Body of pancreas (tissue), 4 donors: ENCODE measurements around the gene ATP10A.

Experiments used
- CTCF ChIP-seq, 7 experiments: fragments of 450-650 bp in 4 of 7; fragments of 200-600 bp in 3 of 7; sonication (generic) in 3 of 7; IDR thresholded peaks; one replicate each; pipeline ENCODE4 v1.5.1; 2016 to 2019; ENCODE audit warnings: antibody characterized with exemption in 7 of 7
- POLR2A ChIP-seq, 3 donors: fragments of 450-650 bp; IDR thresholded peaks; one replicate each; pipeline ENCODE4 v1.6.1; 2016; ENCODE audit warnings: antibody characterized with exemption in 3 of 3, mild to moderate bottlenecking in 2 of 3

- no peak for TF ChIP-seq CTCF (IDR thresholded peaks at IDR 0.05)
- TF ChIP-seq POLR2A (IDR thresholded peaks at IDR 0.05) = no peak
Measured at GRCh38 chr15:25789211-25789610, 73.9 kb downstream of the ATP10A start.
